B cell (primary cell): Measurements from ENCODE around the gene PPP3R1.

ENCODE experiments used
- EZH2 ChIP-seq: IDR thresholded peaks from 2 replicates; pipeline ENCODE4 v1.6.1; 2012; ENCODE audit warnings: borderline replicate concordance, low read depth, mild to moderate bottlenecking, moderate library complexity, low read length; ENCODE audit not compliant: insufficient read depth, poor library complexity, severe bottlenecking
- TF ChIP-seq, protein P1 (sequence below): fragments of 200-600 bp; IDR thresholded peaks from one replicate; pipeline ENCODE4 v1.8.0; 2022; ENCODE audit warnings: antibody characterized with exemption, mild to moderate bottlenecking

- TF ChIP-seq EZH2: no peak
- TF ChIP-seq, protein P1, sequence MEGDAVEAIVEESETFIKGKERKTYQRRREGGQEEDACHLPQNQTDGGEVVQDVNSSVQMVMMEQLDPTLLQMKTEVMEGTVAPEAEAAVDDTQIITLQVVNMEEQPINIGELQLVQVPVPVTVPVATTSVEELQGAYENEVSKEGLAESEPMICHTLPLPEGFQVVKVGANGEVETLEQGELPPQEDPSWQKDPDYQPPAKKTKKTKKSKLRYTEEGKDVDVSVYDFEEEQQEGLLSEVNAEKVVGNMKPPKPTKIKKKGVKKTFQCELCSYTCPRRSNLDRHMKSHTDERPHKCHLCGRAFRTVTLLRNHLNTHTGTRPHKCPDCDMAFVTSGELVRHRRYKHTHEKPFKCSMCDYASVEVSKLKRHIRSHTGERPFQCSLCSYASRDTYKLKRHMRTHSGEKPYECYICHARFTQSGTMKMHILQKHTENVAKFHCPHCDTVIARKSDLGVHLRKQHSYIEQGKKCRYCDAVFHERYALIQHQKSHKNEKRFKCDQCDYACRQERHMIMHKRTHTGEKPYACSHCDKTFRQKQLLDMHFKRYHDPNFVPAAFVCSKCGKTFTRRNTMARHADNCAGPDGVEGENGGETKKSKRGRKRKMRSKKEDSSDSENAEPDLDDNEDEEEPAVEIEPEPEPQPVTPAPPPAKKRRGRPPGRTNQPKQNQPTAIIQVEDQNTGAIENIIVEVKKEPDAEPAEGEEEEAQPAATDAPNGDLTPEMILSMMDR: no peak
Observed at GRCh38 chr2:68216454-68217310, 35.6 kb downstream of the PPP3R1 start.
